MCF 10A (cell line): ENCODE measurements around the gene ACTN4. TPM values are rescaled to one million over a fixed set of nuclear protein-coding genes. Genes with fewer than 3 reads are reported as not detected.
A peak's percentile ranks its signal among the peaks of the same experiment; 100 is the strongest.

ENCODE experiments used
- BruUV-seq: library from RNA; stranded (reverse); fragments of 400-500 nt; replicated peaks from 2 replicates; lab custom pipeline; 2021; lab: Mats Ljungman, UMichigan
- CTCF ChIA-PET: fragments of 300-600 bp; sonication (Branson Sonifier 250); formaldehyde crosslinking; extraction: SDS; loops from one replicate; lab custom pipeline; 2021; ENCODE audit warnings: antibody characterized with exemption, inconsistent platforms; lab: Yijun Ruan, JAX
- POLR2A ChIA-PET: fragments of 300-600, 350-650 bp; sonication (Branson Sonifier 250); formaldehyde crosslinking; extraction: SDS; loops from one replicate; lab custom pipeline; 2020; ENCODE audit warnings: antibody characterized with exemption, inconsistent platforms; lab: Yijun Ruan, JAX
- DNase-seq: peaks from one replicate; pipeline ENCODE4 v3.0.0-alpha.2; 2018; ENCODE audit not compliant: unreplicated experiment
- H3K27ac Mint-ChIP-seq: one replicate; pipeline ENCODE4 v1.8.0; 2022; ENCODE audit warnings: mild to moderate bottlenecking, low read depth, mixed read lengths; ENCODE audit not compliant: unreplicated experiment
- H3K27me3 Mint-ChIP-seq: one replicate; pipeline ENCODE4 v1.8.0; 2022; ENCODE audit warnings: mixed read lengths; ENCODE audit not compliant: insufficient read depth, unreplicated experiment
- H3K36me3 Mint-ChIP-seq: one replicate; pipeline ENCODE4 v1.8.0; 2022; ENCODE audit warnings: mild to moderate bottlenecking, moderate library complexity, mixed read lengths; ENCODE audit not compliant: insufficient read depth, unreplicated experiment
- H3K4me1 Mint-ChIP-seq: one replicate; pipeline ENCODE4 v1.8.0; 2022; ENCODE audit warnings: mixed read lengths; ENCODE audit not compliant: insufficient read depth, unreplicated experiment
- H3K4me3 Mint-ChIP-seq: one replicate; pipeline ENCODE4 v1.8.0; 2022; ENCODE audit warnings: mild to moderate bottlenecking, moderate library complexity, mixed read lengths; ENCODE audit not compliant: unreplicated experiment
- H3K9me3 Mint-ChIP-seq: one replicate; pipeline ENCODE4 v1.8.0; 2022; ENCODE audit warnings: mixed read lengths; ENCODE audit not compliant: unreplicated experiment
- CTCF ChIP-seq: fragments of 200-600 bp; IDR thresholded peaks from one replicate; pipeline ENCODE4 v1.8.0; 2022; ENCODE audit warnings: antibody characterized with exemption, mild to moderate bottlenecking; ENCODE audit not compliant: unreplicated experiment
- intact Hi-C: fragments of 100-400 bp; cut with micrococcal nuclease; formaldehyde crosslinking; loops from 2 replicates; pipeline ENCODE4 v1.14.1; 2022
- total RNA-seq: library from RNA; stranded (reverse); gene quantifications from 2 replicates; pipeline ENCODE4 v1.2.3, GENCODE V29; 2022

Gene ACTN4
- total RNA-seq, 1 experiment from 2014 or later: 300 TPM

GRCh38 chr19:38638461-38638860, 9.0 kb upstream of the ACTN4 start:
- Mint-ChIP-seq H3K4me3 (no peak overlapping the region), H3K27ac (no peak overlapping the region), H3K4me1 (peaks cover 23% of the 10 kb centered on the region), H3K9me3 (no peaks in the 10 kb centered on the region), H3K36me3 (peaks cover 36% of the 10 kb centered on the region), H3K27me3 (no peaks in the 10 kb centered on the region)
- ChIA-PET POLR2A (interaction anchor here (0.6 to 7.7 kb wide), 8 partner anchors 10 to 211 kb away, joined by 3 to 81 read pairs (median 4); partner anchors contain the start of genes ACTN4 and EIF3K), CTCF (interaction anchor here (0.6 to 3.2 kb wide), 8 partner anchors 21 to 201 kb away, joined by 3 to 17 read pairs (median 4); no protein-coding TSS in a partner anchor)
- intact Hi-C loops: loop anchor here (10.0 kb wide), 1 partner anchor 404 kb away; no protein-coding TSS in a partner anchor
- TF ChIP-seq CTCF: no peak
- BruUV-seq: no TSS peak
- no peak for DNase-seq

- H3K27me3 Mint-ChIP-seq: no peaks in the 10 kb centered on the region
- no peak overlapping the region for H3K4me3 Mint-ChIP-seq
- H3K36me3 Mint-ChIP-seq: peaks cover 36% of the 10 kb centered on the region
- H3K27ac Mint-ChIP-seq: no peak overlapping the region
- peaks cover 19% of the 10 kb centered on the region for H3K4me1 Mint-ChIP-seq
- intact Hi-C loops: loop anchor here (10.0 kb wide), 1 partner anchor 405 kb away; no protein-coding TSS in a partner anchor
- ChIA-PET CTCF (interaction anchor here (0.6 to 3.2 kb wide), 6 partner anchors 66 to 236 kb away, joined by 3 to 17 read pairs (median 3); no protein-coding TSS in a partner anchor), POLR2A (interaction anchor here (0.6 to 7.7 kb wide), 8 partner anchors 9 to 325 kb away, joined by 3 to 81 read pairs (median 6); partner anchors contain the start of genes ACTN4, MRPS12 and SARS2)
- no peak for TF ChIP-seq CTCF
- no TSS peak for BruUV-seq
- no peaks in the 10 kb centered on the region for H3K9me3 Mint-ChIP-seq
- DNase-seq: no peak
These were observed 7.8 kb upstream of the ACTN4 start for GRCh38 chr19:38639679-38640078.

GRCh38 chr19:38640368-38640767, 7.1 kb upstream of the ACTN4 start:
- H3K27me3 Mint-ChIP-seq: no peaks in the 10 kb centered on the region
- CTCF ChIA-PET: interaction anchor here (0.6 to 3.2 kb wide), 5 partner anchors 93 to 787 kb away, joined by 3 to 17 read pairs (median 6); no protein-coding TSS in a partner anchor
- no TSS peak for BruUV-seq
- intact Hi-C loops: no loop called here
- no peak overlapping the region for H3K4me3 Mint-ChIP-seq
- no peaks in the 10 kb centered on the region for H3K9me3 Mint-ChIP-seq
- no peak for TF ChIP-seq CTCF
- POLR2A ChIA-PET: interaction anchor here (0.8 to 7.7 kb wide), 6 partner anchors 8 to 201 kb away, joined by 3 to 81 read pairs (median 6); partner anchors contain the start of gene ACTN4
- peak; percentile 31 for DNase-seq
- H3K27ac Mint-ChIP-seq: no peak overlapping the region
- H3K4me1 Mint-ChIP-seq: peaks cover 16% of the 10 kb centered on the region
- H3K36me3 Mint-ChIP-seq: peaks cover 31% of the 10 kb centered on the region

- ChIA-PET POLR2A (interaction anchor here (0.6 to 3.6 kb wide), 4 partner anchors 16 to 288 kb away, joined by 3 to 11 read pairs (median 5); partner anchors contain the start of genes EIF3K, MRPS12 and SARS2), CTCF (interaction anchor here (0.6 to 1.9 kb wide), 4 partner anchors 13 to 239 kb away, joined by 3 to 6 read pairs (median 3); no protein-coding TSS in a partner anchor)
- DNase-seq: no peak
- Mint-ChIP-seq H3K27ac (no peak overlapping the region), H3K4me3 (no peak overlapping the region), H3K4me1 (peaks cover 9% of the 10 kb centered on the region), H3K27me3 (no peaks in the 10 kb centered on the region), H3K9me3 (no peaks in the 10 kb centered on the region), H3K36me3 (peaks cover 23% of the 10 kb centered on the region)
- TF ChIP-seq CTCF: no peak
- intact Hi-C loops: no loop called here
- no TSS peak for BruUV-seq
These were observed 5.3 kb upstream of the ACTN4 start for GRCh38 chr19:38642176-38642575.
